Suprapubic skin (tissue), 4 donors: ENCODE results near the gene FAM222A.

Experiments used
- CTCF ChIP-seq, 2 donors: fragments of 200-600 bp in 1 of 2; fragments of 450-650 bp in 1 of 2; sonication (generic) in 1 of 2; IDR thresholded peaks; one replicate each; pipeline ENCODE4 v1.5.1; 2016 to 2019; ENCODE audit warnings: antibody characterized with exemption in 2 of 2, mild to moderate bottlenecking in 1 of 2, moderate library complexity in 1 of 2
- POLR2A ChIP-seq, 2 donors: fragments of 450-650 bp; IDR thresholded peaks; one replicate each; pipeline ENCODE4 v1.6.1; 2017; ENCODE audit warnings: antibody characterized with exemption in 2 of 2, mild to moderate bottlenecking in 2 of 2, moderate library complexity in 2 of 2
- POLR2AphosphoS5 ChIP-seq, 3 donors: sonication (generic); formaldehyde crosslinking; IDR thresholded peaks; one replicate each; pipeline ENCODE4 v1.6.1; 2017; ENCODE audit warnings: antibody characterized with exemption in 3 of 3

- TF ChIP-seq CTCF (IDR thresholded peaks at IDR 0.05): no peak
- TF ChIP-seq POLR2AphosphoS5 (IDR thresholded peaks at IDR 0.05): no peak
- TF ChIP-seq POLR2A (IDR thresholded peaks at IDR 0.05): no peak
Observed at GRCh38 chr12:109753959-109754358, 40.3 kb downstream of the FAM222A start.
